Trophoblast cell (in vitro differentiated cells and primary cell): Measurements from ENCODE around the gene CNOT11.

Experiments used
- DNase-seq, 2 donors: peaks; one replicate each; pipeline ENCODE4 v3.0.0-alpha.2; 2016
- H2AFZ ChIP-seq: 2 replicates; pipeline ENCODE4 v1.6.1; 2013; ENCODE audit warnings: low read length, moderate library complexity, mild to moderate bottlenecking; ENCODE audit not compliant: insufficient read depth, poor library complexity
- H2AK5ac ChIP-seq: 2 replicates; pipeline ENCODE4 v1.6.1; 2013; ENCODE audit warnings: mild to moderate bottlenecking, low read length
- H2BK120ac ChIP-seq: 2 replicates; pipeline ENCODE4 v1.6.1; 2013; ENCODE audit warnings: low read length, mild to moderate bottlenecking, moderate library complexity; ENCODE audit not compliant: insufficient read depth, poor library complexity
- H2BK12ac ChIP-seq: 2 replicates; pipeline ENCODE4 v1.6.1; 2013; ENCODE audit warnings: mild to moderate bottlenecking, low read length, moderate library complexity
- H2BK5ac ChIP-seq: 2 replicates; pipeline ENCODE4 v1.6.1; 2013; ENCODE audit warnings: low read length, low read depth, moderate library complexity, mild to moderate bottlenecking; ENCODE audit not compliant: poor library complexity
- H3K14ac ChIP-seq: 2 replicates; pipeline ENCODE4 v1.6.1; 2013; ENCODE audit warnings: mild to moderate bottlenecking, low read length
- H3K18ac ChIP-seq: 2 replicates; pipeline ENCODE4 v1.6.1; 2013; ENCODE audit warnings: mild to moderate bottlenecking, low read length
- H3K23ac ChIP-seq: 2 replicates; pipeline ENCODE4 v1.6.1; 2013; ENCODE audit warnings: low read length
- H3K27ac ChIP-seq: 2 replicates; pipeline ENCODE4 v1.5.1; 2013; ENCODE audit warnings: low read depth, mild to moderate bottlenecking, inconsistent platforms, low read length, moderate library complexity
- H3K27me3 ChIP-seq: 2 replicates; pipeline ENCODE4 v1.6.1; 2013; ENCODE audit warnings: inconsistent platforms, mild to moderate bottlenecking, low read length, moderate library complexity; ENCODE audit not compliant: insufficient read depth
- H3K36me3 ChIP-seq, 2 experiments: 1 replicate in 1 of 2; 2 replicates in 1 of 2; pipeline ENCODE4 v1.6.1; 2013; ENCODE audit warnings: low read length in 2 of 2, mild to moderate bottlenecking in 2 of 2, moderate library complexity in 1 of 2; ENCODE audit not compliant: insufficient read depth in 2 of 2, control insufficient read depth in 1 of 2
- H3K4ac ChIP-seq: 2 replicates; pipeline ENCODE4 v1.6.1; 2013; ENCODE audit warnings: low read depth, mild to moderate bottlenecking, low read length, moderate library complexity
- H3K4me1 ChIP-seq, 2 experiments: 1 replicate in 1 of 2; 2 replicates in 1 of 2; pipeline ENCODE4 v1.6.1; 2013; ENCODE audit warnings: low read length in 2 of 2, mild to moderate bottlenecking in 2 of 2, moderate library complexity in 1 of 2; ENCODE audit not compliant: insufficient read depth in 2 of 2, control insufficient read depth in 1 of 2
- H3K4me2 ChIP-seq: 2 replicates; pipeline ENCODE4 v1.6.1; 2013; ENCODE audit warnings: inconsistent platforms, mild to moderate bottlenecking, low read length, moderate library complexity
- H3K4me3 ChIP-seq: 2 replicates; pipeline ENCODE4 v1.5.1; 2013; ENCODE audit warnings: mild to moderate bottlenecking, low read depth, low read length, inconsistent platforms
- H3K79me1 ChIP-seq: one replicate; pipeline ENCODE4 v1.6.1; 2013; ENCODE audit warnings: low read length
- H3K79me2 ChIP-seq: 2 replicates; pipeline ENCODE4 v1.6.1; 2013; ENCODE audit warnings: low read length, mild to moderate bottlenecking; ENCODE audit not compliant: control insufficient read depth, insufficient read depth, poor library complexity
- H3K9ac ChIP-seq: 2 replicates; pipeline ENCODE4 v1.6.1; 2013; ENCODE audit warnings: mild to moderate bottlenecking, low read length
- H3K9me3 ChIP-seq: 2 replicates; pipeline ENCODE4 v1.6.1; 2013; ENCODE audit warnings: low read depth, mild to moderate bottlenecking, control low read depth, inconsistent platforms, low read length; ENCODE audit not compliant: insufficient read depth
- H4K12ac ChIP-seq: 2 replicates; pipeline ENCODE4 v1.6.1; 2013; ENCODE audit warnings: low read depth, mild to moderate bottlenecking, low read length, moderate library complexity
- H4K8ac ChIP-seq: 2 replicates; pipeline ENCODE4 v1.6.1; 2013; ENCODE audit warnings: low read depth, mild to moderate bottlenecking, low read length, moderate library complexity
- H4K91ac ChIP-seq: one replicate; pipeline ENCODE4 v1.6.1; 2013; ENCODE audit warnings: low read depth, mild to moderate bottlenecking, low read length, moderate library complexity
- WGBS: extraction: QIAGEN DNeasy Blood & Tissue Kit; methylation state at CpG from one replicate; pipeline ENCODE4 v1.1.7; 2013; ENCODE audit warnings: missing lambda C conversion rate; ENCODE audit not compliant: insufficient read length, insufficient coverage; ENCODE audit errors: extremely low coverage; 5-methylcytosine and 5-hydroxymethylcytosine counted together

Gene CNOT11

DNA sequence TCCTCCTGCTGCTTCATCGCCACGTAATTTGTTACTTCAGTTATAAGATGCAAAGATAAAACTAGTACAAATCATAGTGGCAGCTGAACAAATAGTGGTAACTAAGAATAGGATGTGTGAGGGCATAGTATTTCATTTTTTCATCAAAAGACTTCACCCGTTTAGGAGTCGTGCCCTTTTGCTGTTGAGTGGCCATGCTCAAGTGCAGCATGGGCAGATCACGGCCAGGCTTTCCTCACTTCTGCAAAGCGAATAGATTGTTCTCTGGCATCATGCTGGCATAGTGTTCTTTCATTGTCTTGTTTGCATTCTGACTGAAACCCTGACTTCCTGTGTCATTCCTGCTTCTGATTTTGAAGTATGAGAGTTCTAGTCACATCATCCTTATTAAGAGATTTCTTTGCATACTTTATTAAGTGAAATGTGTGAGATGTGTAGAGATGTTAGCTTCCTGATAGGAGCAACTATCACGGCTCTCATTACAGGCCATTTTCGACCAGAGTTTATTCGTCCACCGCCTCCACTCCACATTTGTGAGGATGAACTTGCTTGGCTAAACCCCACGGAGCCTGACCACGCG lies 11.8 kb downstream of the CNOT11 start:
- Histone ChIP-seq H2BK12ac (no peak overlapping the region), H3K36me3 (peaks cover 12 to 20% of the 10 kb centered on the region in 2 experiments), H3K4me2 (no peak overlapping the region), H3K27me3 (no peaks in the 10 kb centered on the region), H2AFZ (no peak overlapping the region), H3K4ac (no peak overlapping the region), H2BK5ac (no peak overlapping the region), H2AK5ac (no peak overlapping the region), H3K14ac (no peak overlapping the region), H3K4me3 (no peak overlapping the region), H3K9ac (no peak overlapping the region), H2BK120ac (no peak overlapping the region), H4K12ac (no peak overlapping the region), H3K23ac (no peak overlapping the region), H3K27ac (no peak overlapping the region), H3K4me1 (peaks cover 8 to 12% of the 10 kb centered on the region in 2 experiments), H3K79me2 (no peaks in the 10 kb centered on the region), H3K79me1 (no peaks in the 10 kb centered on the region), H3K9me3 (no peaks in the 10 kb centered on the region), H4K91ac (no peak overlapping the region), H3K18ac (no peak overlapping the region), H4K8ac (no peak overlapping the region)
- no CpG with 5 or more reads among the region's 13 CpGs for WGBS
- DNase-seq, result no peak

DNA sequence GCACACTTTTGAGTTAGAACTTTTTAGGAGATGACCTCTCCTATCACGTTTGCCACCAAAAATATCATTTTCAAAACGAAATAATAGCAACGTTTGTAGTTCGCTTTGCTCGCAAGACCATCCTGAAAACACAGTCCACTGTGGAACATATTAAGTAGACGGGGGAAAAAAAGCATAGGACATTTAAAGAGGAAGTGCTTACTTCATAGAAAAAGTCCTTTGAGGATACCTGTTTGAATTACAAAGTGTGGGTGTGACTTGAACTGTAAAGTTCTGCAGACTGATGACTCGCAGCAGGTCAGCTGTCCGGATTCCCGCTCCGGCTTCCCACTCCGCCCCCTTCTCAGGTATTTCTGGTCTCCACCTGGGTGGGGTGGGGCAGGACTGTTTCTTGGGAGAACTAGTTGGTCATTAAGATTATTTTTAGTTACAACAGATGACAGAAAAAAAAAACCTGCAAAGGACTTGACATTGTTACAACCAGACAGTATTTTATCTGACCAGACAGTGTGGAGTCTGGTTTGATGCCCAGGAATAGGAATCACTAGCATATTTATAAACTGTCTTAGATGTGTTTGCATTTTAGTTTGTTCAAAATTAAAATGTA lies 13.3 kb downstream of the CNOT11 start:
- H2BK5ac ChIP-seq, result no peak overlapping the region
- H3K27me3 ChIP-seq, result no peaks in the 10 kb centered on the region
- H3K27ac ChIP-seq, result no peak overlapping the region
- DNase-seq, result no peak
- H3K4me2 ChIP-seq, result no peak overlapping the region
- no peaks in the 10 kb centered on the region for H3K79me1 ChIP-seq
- H2AFZ ChIP-seq, result no peak overlapping the region
- H3K23ac ChIP-seq, result no peak overlapping the region
- H3K18ac ChIP-seq, result no peak overlapping the region
- H3K4me1 ChIP-seq, result peaks cover 8 to 12% of the 10 kb centered on the region in 2 experiments
- H3K14ac ChIP-seq, result no peak overlapping the region
- H2AK5ac ChIP-seq, result no peak overlapping the region
- H2BK12ac ChIP-seq, result no peak overlapping the region
- no peak overlapping the region for H3K4ac ChIP-seq
- H4K12ac ChIP-seq, result no peak overlapping the region
- no peak overlapping the region for H2BK120ac ChIP-seq
- peaks cover 15 to 25% of the 10 kb centered on the region in 2 experiments for H3K36me3 ChIP-seq
- no peak overlapping the region for H3K4me3 ChIP-seq
- no CpG with 5 or more reads among the region's 11 CpGs for WGBS
- no peaks in the 10 kb centered on the region for H3K79me2 ChIP-seq
- H4K91ac ChIP-seq, result no peak overlapping the region
- no peak overlapping the region for H4K8ac ChIP-seq
- H3K9me3 ChIP-seq, result no peaks in the 10 kb centered on the region
- no peak overlapping the region for H3K9ac ChIP-seq

DNA sequence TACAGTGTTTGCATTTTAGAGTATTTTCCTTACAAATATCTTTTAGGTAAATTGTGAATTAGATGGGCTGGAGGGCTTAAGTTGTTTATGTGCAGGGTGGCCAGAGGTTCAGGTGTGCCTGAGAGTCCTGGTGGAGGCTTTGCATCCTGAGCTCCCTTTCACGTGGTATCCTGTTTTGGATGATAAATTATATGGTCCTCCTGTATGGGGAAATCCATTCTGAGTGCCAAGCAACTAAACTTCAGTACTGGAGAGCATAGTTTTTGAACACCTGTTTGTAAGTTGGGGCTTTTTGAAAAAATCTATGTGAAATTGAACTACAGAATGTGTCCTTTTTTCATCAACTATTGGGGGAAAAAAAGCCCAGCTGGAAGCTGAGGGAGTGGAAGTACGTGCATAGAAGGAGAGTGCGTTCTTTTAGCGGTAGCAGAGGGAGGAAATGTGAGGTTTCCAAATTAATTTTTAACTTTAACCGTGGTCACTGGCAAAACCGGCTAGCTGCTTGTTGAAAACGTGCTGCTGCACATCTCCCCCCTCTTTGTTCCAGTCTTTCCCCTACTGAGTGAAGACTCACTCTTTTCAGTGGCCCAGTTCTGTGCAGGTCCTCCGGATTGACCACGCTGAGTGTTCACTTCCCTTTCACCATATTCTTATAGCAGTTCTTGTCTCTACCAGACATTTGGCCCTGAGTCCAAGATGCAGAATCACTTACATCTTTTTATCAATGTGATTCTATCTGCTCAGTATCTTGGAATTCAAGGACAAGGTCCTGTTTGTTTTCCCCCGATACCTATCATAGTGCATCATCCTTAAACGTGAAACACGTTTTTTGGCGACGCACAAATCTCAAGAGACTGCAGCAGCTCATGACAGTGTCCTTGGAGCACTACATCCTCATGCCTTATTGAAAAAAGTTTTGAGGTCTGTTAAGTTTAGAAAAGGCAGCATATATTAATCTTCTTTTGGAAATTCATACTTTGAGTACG lies 15.3 kb downstream of the CNOT11 start:
- H2BK12ac ChIP-seq, result no peak overlapping the region
- H2BK5ac ChIP-seq, result no peak overlapping the region
- no peak overlapping the region for H3K9ac ChIP-seq
- no peaks in the 10 kb centered on the region for H3K79me2 ChIP-seq
- H3K9me3 ChIP-seq, result no peaks in the 10 kb centered on the region
- H3K27ac ChIP-seq, result no peak overlapping the region
- H3K4ac ChIP-seq, result no peak overlapping the region
- H3K36me3 ChIP-seq, result peaks cover 18 to 25% of the 10 kb centered on the region in 2 experiments
- no CpG with 5 or more reads among the region's 15 CpGs for whole genome bisulfite sequencing
- H3K23ac ChIP-seq, result no peak overlapping the region
- H2AFZ ChIP-seq, result no peak overlapping the region
- no peak overlapping the region for H3K4me2 ChIP-seq
- H3K4me3 ChIP-seq, result no peak overlapping the region
- no peak overlapping the region for H3K14ac ChIP-seq
- H2BK120ac ChIP-seq, result no peak overlapping the region
- H3K27me3 ChIP-seq, result no peaks in the 10 kb centered on the region
- no peak overlapping the region for H4K8ac ChIP-seq
- no peak for DNase-seq
- H4K12ac ChIP-seq, result no peak overlapping the region
- H3K4me1 ChIP-seq, result peaks cover 8 to 12% of the 10 kb centered on the region in 2 experiments
- no peak overlapping the region for H4K91ac ChIP-seq
- H2AK5ac ChIP-seq, result no peak overlapping the region
- H3K18ac ChIP-seq, result no peak overlapping the region
- no peaks in the 10 kb centered on the region for H3K79me1 ChIP-seq

DNA sequence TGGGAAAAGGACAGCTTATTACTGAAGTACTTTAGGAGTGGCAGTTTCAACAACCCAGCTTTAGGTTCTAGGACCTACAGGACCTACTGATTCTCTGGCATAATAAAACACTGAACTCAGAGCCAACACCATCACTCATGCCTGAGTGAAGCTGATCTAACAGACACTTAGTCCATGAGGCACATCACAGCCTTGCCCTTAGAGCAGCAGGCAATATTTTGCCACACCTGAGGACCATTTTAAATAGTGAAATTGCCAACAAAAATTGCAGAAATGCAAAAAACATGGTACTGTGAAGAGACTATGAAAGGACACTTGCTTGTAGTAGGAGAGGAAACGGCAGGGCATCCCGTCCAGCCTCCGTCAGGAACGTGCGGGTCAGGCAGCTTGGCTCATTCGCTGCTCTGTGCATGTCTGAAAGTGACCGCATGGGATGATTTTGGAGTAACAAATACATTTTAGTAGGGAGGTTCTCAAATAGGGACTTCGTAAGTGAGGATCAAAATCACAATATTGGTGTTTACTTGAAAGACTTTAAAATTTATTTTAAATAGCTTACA lies 18.1 kb downstream of the CNOT11 start:
- no peak overlapping the region for H3K4ac ChIP-seq
- H3K79me1 ChIP-seq, result no peaks in the 10 kb centered on the region
- H2AFZ ChIP-seq, result no peak overlapping the region
- no peak for DNase-seq
- H2AK5ac ChIP-seq, result no peak overlapping the region
- no peak overlapping the region for H3K4me3 ChIP-seq
- H3K14ac ChIP-seq, result no peak overlapping the region
- H4K12ac ChIP-seq, result no peak overlapping the region
- H3K18ac ChIP-seq, result no peak overlapping the region
- H2BK12ac ChIP-seq, result no peak overlapping the region
- no peak overlapping the region for H2BK120ac ChIP-seq
- H4K91ac ChIP-seq, result no peak overlapping the region
- H3K9me3 ChIP-seq, result no peaks in the 10 kb centered on the region
- no peak overlapping the region for H3K27ac ChIP-seq
- peaks cover 20 to 27% of the 10 kb centered on the region in 2 experiments for H3K36me3 ChIP-seq
- peaks cover 8 to 9% of the 10 kb centered on the region in 2 experiments for H3K4me1 ChIP-seq
- no peak overlapping the region for H3K23ac ChIP-seq
- H3K4me2 ChIP-seq, result no peak overlapping the region
- WGBS, result no CpG with 5 or more reads among the region's 8 CpGs
- no peaks in the 10 kb centered on the region for H3K27me3 ChIP-seq
- H3K9ac ChIP-seq, result no peak overlapping the region
- no peak overlapping the region for H2BK5ac ChIP-seq
- H3K79me2 ChIP-seq, result no peaks in the 10 kb centered on the region
- no peak overlapping the region for H4K8ac ChIP-seq
